Osteoblast (primary cell): ENCODE data around the gene RGPD8. TPM values are rescaled to one million over a fixed set of nuclear protein-coding genes. Genes with fewer than 3 reads are reported as not detected.

Experiments used
- DNase-seq: peaks from one replicate; pipeline ENCODE4 v3.0.0; 2011; ENCODE audit warnings: low spot score, mixed read lengths; ENCODE audit not compliant: insufficient read length; ENCODE audit errors: missing footprints
- H2AFZ ChIP-seq: 2 replicates; pipeline ENCODE4 v1.6.0; 2011; ENCODE audit warnings: mild to moderate bottlenecking, low read length
- H3K27ac ChIP-seq: 2 replicates; pipeline ENCODE4 v1.5.1; 2011; ENCODE audit warnings: mild to moderate bottlenecking, low read depth, low read length, moderate library complexity
- H3K27me3 ChIP-seq: 2 replicates; pipeline ENCODE4 v1.6.0; 2012; ENCODE audit warnings: mild to moderate bottlenecking, control low read depth, inconsistent platforms, low read length, moderate library complexity; ENCODE audit not compliant: insufficient read depth
- H3K36me3 ChIP-seq: 2 replicates; pipeline ENCODE4 v1.5.1; 2011; ENCODE audit warnings: mild to moderate bottlenecking, low read length, control low read depth, moderate library complexity; ENCODE audit not compliant: insufficient read depth
- H3K4me1 ChIP-seq: 2 replicates; pipeline ENCODE4 v1.5.1; 2011; ENCODE audit warnings: mild to moderate bottlenecking, low read length, control low read depth, moderate library complexity; ENCODE audit not compliant: insufficient read depth
- H3K4me2 ChIP-seq: 2 replicates; pipeline ENCODE4 v1.6.0; 2011; ENCODE audit warnings: mild to moderate bottlenecking, low read length; ENCODE audit not compliant: insufficient read depth
- H3K4me3 ChIP-seq: fragments of 200-600 bp; sonication (generic); 3 replicates; pipeline ENCODE4 v1.5.1; 2012; ENCODE audit warnings: mild to moderate bottlenecking, low read length, inconsistent platforms; ENCODE audit not compliant: insufficient read depth
- H3K79me2 ChIP-seq: 2 replicates; pipeline ENCODE4 v1.6.0; 2012; ENCODE audit warnings: mild to moderate bottlenecking, low read length, control low read depth, inconsistent platforms; ENCODE audit not compliant: insufficient read depth
- H3K9me3 ChIP-seq: 2 replicates; pipeline ENCODE4 v1.5.1; 2011; ENCODE audit warnings: low read depth, low read length, control low read depth
- H4K20me1 ChIP-seq: 2 replicates; pipeline ENCODE4 v1.6.0; 2012; ENCODE audit warnings: mild to moderate bottlenecking, low read length, control low read depth; ENCODE audit not compliant: insufficient read depth
- CTCF ChIP-seq: IDR thresholded peaks from 2 replicates; pipeline ENCODE4 v1.5.1; 2011; ENCODE audit warnings: mild to moderate bottlenecking, low read depth, low read length, moderate library complexity; ENCODE audit errors: extremely low read depth
- total RNA-seq: library from RNA; depleted of rRNA; stranded (reverse); fragments of >200 nt; gene quantifications from 2 replicates; pipeline ENCODE4 v1.2.3, GENCODE V29; 2012

RGPD8 gene
- total RNA-seq, 1 donor: 25.0 TPM

- H3K27ac ChIP-seq: no peak overlapping the region
- TF ChIP-seq CTCF: no peak
- no peak overlapping the region for H3K4me3 ChIP-seq
- no peak for DNase-seq
- no peaks in the 10 kb centered on the region for H4K20me1 ChIP-seq
- no peak overlapping the region for H3K4me2 ChIP-seq
- no peaks in the 10 kb centered on the region for H3K79me2 ChIP-seq
- H3K9me3 ChIP-seq: no peaks in the 10 kb centered on the region
- peaks cover 3% of the 10 kb centered on the region for H3K4me1 ChIP-seq
- H2AFZ ChIP-seq: no peak overlapping the region
- H3K27me3 ChIP-seq: peaks cover 6% of the 10 kb centered on the region
- H3K36me3 ChIP-seq: no peaks in the 10 kb centered on the region
Measured at GRCh38 chr2:112472547-112473263, 39.3 kb upstream of the RGPD8 start.

- TF ChIP-seq CTCF: peak; percentile 50
- Histone ChIP-seq H2AFZ (no peak overlapping the region), H3K9me3 (no peaks in the 10 kb centered on the region), H4K20me1 (no peaks in the 10 kb centered on the region), H3K4me1 (no peaks in the 10 kb centered on the region), H3K79me2 (no peaks in the 10 kb centered on the region), H3K27me3 (peaks cover 9% of the 10 kb centered on the region), H3K4me3 (no peak overlapping the region), H3K4me2 (no peak overlapping the region), H3K36me3 (no peaks in the 10 kb centered on the region), H3K27ac (no peak overlapping the region)
- DNase-seq: peak; percentile 50
Measured at GRCh38 chr2:112465382-112465781, 31.9 kb upstream of the RGPD8 start.

GRCh38 chr2:112463256-112463655, 29.8 kb upstream of the RGPD8 start:
- Histone ChIP-seq H3K4me3 (no peak overlapping the region), H4K20me1 (no peaks in the 10 kb centered on the region), H2AFZ (no peak overlapping the region), H3K4me2 (no peak overlapping the region), H3K9me3 (no peaks in the 10 kb centered on the region), H3K27me3 (peaks cover 8% of the 10 kb centered on the region), H3K79me2 (no peaks in the 10 kb centered on the region), H3K4me1 (no peaks in the 10 kb centered on the region), H3K36me3 (no peaks in the 10 kb centered on the region), H3K27ac (no peak overlapping the region)
- TF ChIP-seq CTCF: no peak
- no peak for DNase-seq

- Histone ChIP-seq H3K4me2 (no peak overlapping the region), H2AFZ (no peak overlapping the region), H3K79me2 (no peaks in the 10 kb centered on the region), H3K4me1 (no peaks in the 10 kb centered on the region), H3K9me3 (no peaks in the 10 kb centered on the region), H3K4me3 (no peak overlapping the region), H4K20me1 (no peaks in the 10 kb centered on the region), H3K36me3 (no peaks in the 10 kb centered on the region), H3K27me3 (peaks cover 6% of the 10 kb centered on the region), H3K27ac (no peak overlapping the region)
- no peak for DNase-seq
- TF ChIP-seq CTCF: no peak
Measured at GRCh38 chr2:112462178-112462577, 28.7 kb upstream of the RGPD8 start.
